ENCODE measurements around the gene DPYSL5. TPM values are rescaled to one million over a fixed set of nuclear protein-coding genes. Genes with fewer than 3 reads are reported as not detected.

DPYSL5 gene
- total RNA-seq, 1 experiment from 2014 or later, result not detected

DNA sequence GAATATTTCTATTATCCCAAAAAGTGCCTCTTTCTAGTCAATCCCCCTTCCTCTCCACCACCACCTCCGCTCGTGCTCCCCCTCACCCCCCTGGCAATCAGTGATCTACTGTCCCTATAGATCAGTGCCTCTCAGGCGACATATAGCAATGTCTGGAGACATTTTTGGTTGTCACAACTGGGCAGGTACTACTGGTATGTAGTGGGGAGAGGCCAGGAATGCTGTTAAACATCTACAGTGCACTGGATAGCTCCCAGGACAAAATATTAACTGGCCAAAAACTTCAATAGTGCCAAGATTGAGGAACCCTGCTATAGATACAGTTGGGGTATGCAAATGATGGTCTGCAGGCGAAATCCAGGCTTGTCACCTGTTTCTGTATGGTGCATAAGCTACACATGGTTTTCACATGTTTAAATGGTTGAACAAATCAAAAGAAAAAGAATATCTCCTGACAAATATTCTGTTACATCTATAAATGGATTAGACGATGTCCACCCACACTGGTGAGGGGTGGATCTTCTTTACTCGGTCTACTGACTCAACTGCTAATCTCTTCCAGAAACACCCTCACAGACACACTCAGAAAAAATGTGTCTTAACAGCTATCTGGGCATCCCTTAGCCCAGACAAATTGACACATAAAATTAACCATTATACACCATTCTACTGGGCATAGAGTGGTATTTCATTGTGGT, 25.5 kb downstream of the DPYSL5 start:
- TF ChIP-seq EZH2 (IDR thresholded peaks at IDR 0.05; ENCODE audit: low read length, unreplicated experiment) (no peak), EZH2phosphoT487 (IDR thresholded peaks at IDR 0.05; ENCODE audit: borderline replicate concordance, low read length) (no peak)
- TF ChIP-seq, protein P1, sequence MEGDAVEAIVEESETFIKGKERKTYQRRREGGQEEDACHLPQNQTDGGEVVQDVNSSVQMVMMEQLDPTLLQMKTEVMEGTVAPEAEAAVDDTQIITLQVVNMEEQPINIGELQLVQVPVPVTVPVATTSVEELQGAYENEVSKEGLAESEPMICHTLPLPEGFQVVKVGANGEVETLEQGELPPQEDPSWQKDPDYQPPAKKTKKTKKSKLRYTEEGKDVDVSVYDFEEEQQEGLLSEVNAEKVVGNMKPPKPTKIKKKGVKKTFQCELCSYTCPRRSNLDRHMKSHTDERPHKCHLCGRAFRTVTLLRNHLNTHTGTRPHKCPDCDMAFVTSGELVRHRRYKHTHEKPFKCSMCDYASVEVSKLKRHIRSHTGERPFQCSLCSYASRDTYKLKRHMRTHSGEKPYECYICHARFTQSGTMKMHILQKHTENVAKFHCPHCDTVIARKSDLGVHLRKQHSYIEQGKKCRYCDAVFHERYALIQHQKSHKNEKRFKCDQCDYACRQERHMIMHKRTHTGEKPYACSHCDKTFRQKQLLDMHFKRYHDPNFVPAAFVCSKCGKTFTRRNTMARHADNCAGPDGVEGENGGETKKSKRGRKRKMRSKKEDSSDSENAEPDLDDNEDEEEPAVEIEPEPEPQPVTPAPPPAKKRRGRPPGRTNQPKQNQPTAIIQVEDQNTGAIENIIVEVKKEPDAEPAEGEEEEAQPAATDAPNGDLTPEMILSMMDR (conservative IDR thresholded peaks at IDR 0.05; ENCODE audit: low read depth, low read length), result no peak
- Histone ChIP-seq H3K27me3 (ENCODE audit: low read length) (peaks cover 64% of the 10 kb centered on the region), H3K4me1 (ENCODE audit: insufficient read depth, low read length) (no peaks in the 10 kb centered on the region), H3K27ac (ENCODE audit: low read length) (no peak overlapping the region), H4K20me1 (ENCODE audit: low read length) (no peaks in the 10 kb centered on the region), H3K79me2 (ENCODE audit: low read length) (no peaks in the 10 kb centered on the region), H3K9ac (ENCODE audit: low read length) (no peak overlapping the region), H2AFZ (ENCODE audit: low read length) (no peak overlapping the region), H3K4me2 (ENCODE audit: low read length) (no peak overlapping the region), H3K36me3 (ENCODE audit: low read depth, low read length) (no peaks in the 10 kb centered on the region), H3F3A (ENCODE audit: low read length, unreplicated experiment) (no peaks in the 10 kb centered on the region), H3K9me2 (replicated peaks; ENCODE audit: low read length) (no peaks in the 10 kb centered on the region), H3K9me3 (ENCODE audit: low read length) (no peaks in the 10 kb centered on the region), H3K4me3 (ENCODE audit: low read length) (no peak overlapping the region)
- ATAC-seq (no peak), DNase-seq (no peak)
- ChIA-PET CTCF (interaction anchor here (0.7 kb wide), 1 partner anchor 26 kb away, joined by 5 read pairs; no protein-coding TSS in a partner anchor), POLR2A (ENCODE audit: unreplicated experiment) (no interaction called here)
- BruUV-seq (replicated peaks), result no TSS peak
- intact Hi-C loops (cut with micrococcal nuclease), result no loop called here

DNA sequence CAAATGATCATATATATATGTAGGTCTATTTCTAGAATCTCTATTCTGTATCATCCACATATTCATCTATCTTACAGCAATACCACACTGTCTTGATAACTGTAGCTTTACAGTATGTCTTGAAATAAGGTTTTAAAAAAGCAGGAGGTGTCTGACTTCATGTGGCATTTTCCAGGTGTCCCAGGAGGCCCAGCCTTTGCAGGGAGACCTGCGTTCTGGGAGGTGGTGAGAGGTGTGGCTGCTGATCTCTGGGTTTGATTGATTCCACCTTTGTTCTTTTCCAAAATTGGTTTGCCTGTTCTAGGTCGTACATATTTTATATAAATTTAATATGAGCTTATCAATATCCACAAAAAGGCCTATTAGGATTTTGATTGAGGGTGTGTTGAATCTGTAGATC, 26.6 kb downstream of the DPYSL5 start:
- no peak overlapping the region for H3K4me3 ChIP-seq (ENCODE audit: low read length)
- no peaks in the 10 kb centered on the region for H3K79me2 ChIP-seq (ENCODE audit: low read length)
- no peaks in the 10 kb centered on the region for H3F3A ChIP-seq (ENCODE audit: low read length, unreplicated experiment)
- no peaks in the 10 kb centered on the region for H3K4me1 ChIP-seq (ENCODE audit: insufficient read depth, low read length)
- ATAC-seq (no peak), DNase-seq (no peak)
- H3K27me3 ChIP-seq (ENCODE audit: low read length), result peaks cover 64% of the 10 kb centered on the region
- H3K4me2 ChIP-seq (ENCODE audit: low read length), result no peak overlapping the region
- H3K9ac ChIP-seq (ENCODE audit: low read length), result no peak overlapping the region
- TF ChIP-seq EZH2 (IDR thresholded peaks at IDR 0.05; ENCODE audit: low read length, unreplicated experiment), result no peak
- TF ChIP-seq, protein P1 (conservative IDR thresholded peaks at IDR 0.05; ENCODE audit: low read depth, low read length), result no peak
- TF ChIP-seq EZH2phosphoT487 (IDR thresholded peaks at IDR 0.05; ENCODE audit: borderline replicate concordance, low read length), result no peak
- no TSS peak for BruUV-seq (replicated peaks)
- no peaks in the 10 kb centered on the region for H3K9me2 ChIP-seq (replicated peaks; ENCODE audit: low read length)
- no peaks in the 10 kb centered on the region for H3K9me3 ChIP-seq (ENCODE audit: low read length)
- CTCF ChIA-PET, result no interaction called here
- no peaks in the 10 kb centered on the region for H4K20me1 ChIP-seq (ENCODE audit: low read length)
- POLR2A ChIA-PET (ENCODE audit: unreplicated experiment), result no interaction called here
- no peaks in the 10 kb centered on the region for H3K36me3 ChIP-seq (ENCODE audit: low read depth, low read length)
- H2AFZ ChIP-seq (ENCODE audit: low read length), result no peak overlapping the region
- intact Hi-C loops (cut with micrococcal nuclease), result no loop called here
- no peak overlapping the region for H3K27ac ChIP-seq (ENCODE audit: low read length)

GRCh38 chr2:26875065-26875634, 27.2 kb downstream of the DPYSL5 start:
- H3K36me3 ChIP-seq (ENCODE audit: low read depth, low read length), result no peaks in the 10 kb centered on the region
- H3K4me1 ChIP-seq (ENCODE audit: insufficient read depth, low read length), result no peaks in the 10 kb centered on the region
- POLR2A ChIA-PET (ENCODE audit: unreplicated experiment), result no interaction called here
- TF ChIP-seq, protein P1 (conservative IDR thresholded peaks at IDR 0.05; ENCODE audit: low read depth, low read length), result no peak
- TF ChIP-seq EZH2 (IDR thresholded peaks at IDR 0.05; ENCODE audit: low read length, unreplicated experiment) (no peak), EZH2phosphoT487 (IDR thresholded peaks at IDR 0.05; ENCODE audit: borderline replicate concordance, low read length) (no peak)
- H3K4me2 ChIP-seq (ENCODE audit: low read length), result no peak overlapping the region
- intact Hi-C loops (cut with micrococcal nuclease), result no loop called here
- no peak overlapping the region for H3K9ac ChIP-seq (ENCODE audit: low read length)
- H3K79me2 ChIP-seq (ENCODE audit: low read length), result no peaks in the 10 kb centered on the region
- H3K27me3 ChIP-seq (ENCODE audit: low read length), result peaks cover 64% of the 10 kb centered on the region
- CTCF ChIA-PET, result no interaction called here
- H3K4me3 ChIP-seq (ENCODE audit: low read length), result no peak overlapping the region
- DNase-seq, result no peak
- no peak overlapping the region for H3K27ac ChIP-seq (ENCODE audit: low read length)
- no peak for ATAC-seq
- no peaks in the 10 kb centered on the region for H3K9me2 ChIP-seq (replicated peaks; ENCODE audit: low read length)
- no peaks in the 10 kb centered on the region for H3K9me3 ChIP-seq (ENCODE audit: low read length)
- no TSS peak for BruUV-seq (replicated peaks)
- H4K20me1 ChIP-seq (ENCODE audit: low read length), result no peaks in the 10 kb centered on the region
- H3F3A ChIP-seq (ENCODE audit: low read length, unreplicated experiment), result no peaks in the 10 kb centered on the region
- H2AFZ ChIP-seq (ENCODE audit: low read length), result no peak overlapping the region
